Suprapubic skin (tissue), 3 donors: ENCODE results near the gene TSC22D3.

Experiments used
- EP300 ChIP-seq: sonication (generic); formaldehyde crosslinking; IDR thresholded peaks from one replicate; pipeline ENCODE4 v1.6.1; 2017; ENCODE audit warnings: antibody characterized with exemption
- POLR2A ChIP-seq, 2 donors: fragments of 450-650 bp; IDR thresholded peaks; one replicate each; pipeline ENCODE4 v1.6.1; 2017; ENCODE audit warnings: antibody characterized with exemption in 2 of 2, mild to moderate bottlenecking in 2 of 2, moderate library complexity in 2 of 2
- TF ChIP-seq, protein P1 (sequence below), 2 donors: fragments of 200-600 bp in 1 of 2; fragments of 450-650 bp in 1 of 2; sonication (generic) in 1 of 2; IDR thresholded peaks; one replicate each; pipeline ENCODE4 v1.5.1; 2016 to 2019; ENCODE audit warnings: antibody characterized with exemption in 2 of 2, mild to moderate bottlenecking in 1 of 2, moderate library complexity in 1 of 2

DNA sequence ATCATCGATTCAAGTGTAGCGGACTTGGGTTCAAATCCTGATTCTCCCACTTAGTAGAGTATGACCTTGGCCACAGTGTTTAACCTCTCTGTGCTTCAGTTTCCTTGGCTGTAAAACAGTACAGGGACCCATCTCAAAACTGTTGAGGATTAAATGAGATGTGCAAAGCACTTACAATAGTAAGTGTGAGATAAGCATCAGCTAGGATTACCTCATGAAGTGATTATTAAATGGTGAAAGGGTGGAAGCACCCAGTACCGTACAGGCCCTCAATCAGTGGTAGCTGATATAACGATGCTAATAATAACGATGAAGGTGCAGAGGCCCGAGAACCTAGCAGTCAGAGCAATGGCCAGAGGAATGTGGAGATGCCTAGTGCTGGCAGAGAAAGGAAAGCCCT is 102.2 kb downstream of the TSC22D3 start:
- no peak for TF ChIP-seq EP300
- TF ChIP-seq, protein P1, sequence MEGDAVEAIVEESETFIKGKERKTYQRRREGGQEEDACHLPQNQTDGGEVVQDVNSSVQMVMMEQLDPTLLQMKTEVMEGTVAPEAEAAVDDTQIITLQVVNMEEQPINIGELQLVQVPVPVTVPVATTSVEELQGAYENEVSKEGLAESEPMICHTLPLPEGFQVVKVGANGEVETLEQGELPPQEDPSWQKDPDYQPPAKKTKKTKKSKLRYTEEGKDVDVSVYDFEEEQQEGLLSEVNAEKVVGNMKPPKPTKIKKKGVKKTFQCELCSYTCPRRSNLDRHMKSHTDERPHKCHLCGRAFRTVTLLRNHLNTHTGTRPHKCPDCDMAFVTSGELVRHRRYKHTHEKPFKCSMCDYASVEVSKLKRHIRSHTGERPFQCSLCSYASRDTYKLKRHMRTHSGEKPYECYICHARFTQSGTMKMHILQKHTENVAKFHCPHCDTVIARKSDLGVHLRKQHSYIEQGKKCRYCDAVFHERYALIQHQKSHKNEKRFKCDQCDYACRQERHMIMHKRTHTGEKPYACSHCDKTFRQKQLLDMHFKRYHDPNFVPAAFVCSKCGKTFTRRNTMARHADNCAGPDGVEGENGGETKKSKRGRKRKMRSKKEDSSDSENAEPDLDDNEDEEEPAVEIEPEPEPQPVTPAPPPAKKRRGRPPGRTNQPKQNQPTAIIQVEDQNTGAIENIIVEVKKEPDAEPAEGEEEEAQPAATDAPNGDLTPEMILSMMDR (IDR thresholded peaks at IDR 0.05): no peak
- TF ChIP-seq POLR2A (IDR thresholded peaks at IDR 0.05): no peak
